GM19023 (cell line): ENCODE data around the gene STPG3.
"Not testable (repeated sequence)": the region's sequence is repeated elsewhere in the genome, so short reads cannot be mapped to it uniquely, and the experiment has no call there.

Experiments
- ATAC-seq: cut with Tn5 transposase; IDR thresholded peaks from one replicate; pipeline ENCODE4 v1.9.1; 2021; ENCODE audit warnings: mild to moderate bottlenecking, moderate library complexity; ENCODE audit not compliant: unreplicated experiment

The STPG3 gene

DNA sequence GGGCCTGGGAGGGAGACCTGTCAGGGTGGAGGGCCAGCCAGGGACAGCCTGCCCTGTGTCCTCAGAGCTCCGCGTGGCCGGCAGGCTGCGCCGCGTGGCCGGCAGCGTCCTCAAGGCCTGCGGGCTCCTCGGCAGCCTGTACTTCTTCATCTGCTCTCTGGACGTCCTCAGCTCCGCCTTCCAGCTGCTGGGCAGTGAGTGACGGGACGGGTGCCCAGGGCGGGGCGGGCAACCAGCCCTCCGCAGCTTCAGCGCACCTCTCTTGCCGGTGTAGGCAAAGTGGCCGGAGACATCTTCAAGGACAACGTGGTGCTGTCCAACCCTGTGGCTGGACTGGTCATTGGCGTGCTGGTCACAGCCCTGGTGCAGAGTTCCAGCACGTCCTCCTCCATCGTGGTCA lies 18.6 kb upstream of the STPG3 start:
- no peak for ATAC-seq

DNA sequence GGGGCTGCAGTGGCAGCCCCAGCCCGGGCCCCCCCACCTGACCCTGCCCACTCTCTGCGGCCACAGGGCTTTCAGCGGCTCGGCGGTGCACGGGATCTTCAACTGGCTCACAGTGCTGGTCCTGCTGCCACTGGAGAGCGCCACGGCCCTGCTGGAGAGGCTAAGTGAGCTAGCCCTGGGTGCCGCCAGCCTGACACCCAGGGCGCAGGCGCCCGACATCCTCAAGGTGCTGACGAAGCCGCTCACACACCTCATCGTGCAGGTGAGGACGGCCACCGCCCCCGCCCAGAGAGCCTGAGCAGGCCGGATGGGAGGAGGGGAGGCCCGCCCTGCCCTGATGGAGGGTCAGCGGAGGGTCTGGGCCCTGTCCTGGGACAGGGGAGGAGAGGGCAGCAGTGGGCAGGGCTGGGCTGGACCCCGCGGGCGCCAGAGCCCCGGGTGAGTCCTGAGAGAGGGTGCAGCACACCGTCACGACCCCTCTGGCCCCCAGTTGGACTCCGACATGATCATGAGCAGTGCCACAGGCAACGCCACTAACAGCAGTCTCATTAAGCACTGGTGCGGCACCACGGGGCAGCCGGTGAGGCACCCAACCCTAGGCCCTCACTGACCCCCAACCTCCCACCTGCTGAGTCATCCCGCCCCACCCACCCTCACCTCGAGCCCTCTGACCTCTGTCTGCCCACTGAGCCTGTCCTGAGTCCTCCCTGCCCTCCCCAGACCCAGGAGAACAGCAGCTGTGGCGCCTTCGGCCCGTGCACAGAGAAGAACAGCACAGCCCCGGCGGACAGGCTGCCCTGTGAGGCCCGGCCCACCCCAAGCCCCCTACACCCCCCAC lies 17.7 kb upstream of the STPG3 start:
- no peak for ATAC-seq

GRCh38 chr9:137234055-137234697 lies 16.9 kb upstream of the STPG3 start:
- ATAC-seq = no peak

DNA sequence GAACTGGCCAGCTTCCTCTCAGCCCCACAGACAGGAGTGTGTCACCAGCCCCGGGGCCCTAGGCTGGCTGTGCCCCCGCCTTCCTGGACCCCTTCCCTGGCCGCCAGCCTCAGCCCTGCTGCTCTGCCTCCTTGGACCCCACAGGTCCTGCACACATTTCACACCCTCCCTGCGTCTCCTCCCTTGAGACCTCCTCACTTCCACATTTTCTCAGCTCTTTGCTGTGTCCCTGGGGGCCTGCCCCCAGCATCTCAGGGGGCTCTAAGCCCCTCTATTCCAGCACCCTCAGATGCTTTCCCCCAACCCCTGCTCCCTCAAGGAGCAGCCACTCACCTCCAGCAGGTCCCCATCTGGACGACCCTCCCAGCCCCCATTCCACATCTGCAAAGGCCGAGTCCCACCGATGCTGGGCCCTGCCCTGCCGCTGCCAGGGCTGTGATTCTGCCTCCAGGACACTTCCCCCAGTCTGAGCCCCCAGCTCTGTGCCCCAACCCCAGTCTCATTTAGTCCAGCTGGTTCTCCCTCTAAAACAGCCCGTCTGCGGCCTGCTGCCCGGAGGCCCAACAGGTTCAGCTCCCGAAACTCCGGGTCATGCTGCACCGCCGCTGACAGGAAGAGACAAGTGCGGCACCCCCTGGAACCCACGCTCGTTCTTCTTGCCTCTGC lies 16.2 kb upstream of the STPG3 start:
- ATAC-seq = no peak

DNA sequence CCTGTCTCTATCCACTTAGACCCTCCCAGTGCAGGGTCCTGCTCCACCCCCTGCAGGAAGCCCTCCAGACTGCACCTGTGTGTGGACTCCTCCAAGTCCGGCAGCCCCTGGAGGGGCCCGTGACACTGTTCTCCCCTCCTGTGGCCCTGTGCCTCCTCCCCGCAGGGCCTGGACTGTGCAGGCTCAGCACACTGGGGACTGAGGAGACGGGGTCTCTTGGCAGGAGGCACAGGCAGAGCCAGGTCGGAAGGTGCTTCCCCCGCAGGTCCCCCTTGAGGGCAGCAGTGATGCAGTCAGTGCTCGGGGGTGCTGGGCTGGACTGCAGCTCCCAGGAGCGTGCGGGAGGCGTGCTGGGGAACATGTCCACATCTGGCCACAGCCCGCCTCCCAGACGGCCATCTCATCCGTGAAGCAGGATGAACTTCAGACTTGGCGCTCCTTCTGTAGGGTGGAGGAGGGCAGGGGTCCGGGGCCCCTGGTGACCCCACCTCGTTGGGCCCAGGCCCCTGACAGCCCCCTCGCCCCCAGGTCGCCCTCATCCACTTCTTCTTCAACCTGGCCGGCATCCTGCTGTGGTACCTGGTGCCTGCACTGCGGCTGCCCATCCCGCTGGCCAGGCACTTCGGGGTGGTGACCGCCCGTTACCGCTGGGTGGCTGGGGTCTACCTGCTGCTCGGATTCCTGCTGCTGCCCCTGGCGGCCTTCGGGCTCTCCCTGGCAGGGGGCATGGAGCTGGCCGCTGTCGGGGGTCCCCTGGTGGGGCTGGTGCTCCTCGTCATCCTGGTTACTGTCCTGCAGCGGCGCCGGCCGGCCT lies 15.5 kb upstream of the STPG3 start:
- no peak for ATAC-seq

- no peak for ATAC-seq
Observed at GRCh38 chr9:137236238-137236935, 14.7 kb upstream of the STPG3 start.

GRCh38 chr9:137236936-137237421 lies 14.1 kb upstream of the STPG3 start:
- no peak for ATAC-seq

- ATAC-seq = no peak
Observed at GRCh38 chr9:137237759-137238726, 13.0 kb upstream of the STPG3 start.

GRCh38 chr9:137239541-137240200 lies 11.4 kb upstream of the STPG3 start:
- not testable (repeated sequence) for ATAC-seq

DNA sequence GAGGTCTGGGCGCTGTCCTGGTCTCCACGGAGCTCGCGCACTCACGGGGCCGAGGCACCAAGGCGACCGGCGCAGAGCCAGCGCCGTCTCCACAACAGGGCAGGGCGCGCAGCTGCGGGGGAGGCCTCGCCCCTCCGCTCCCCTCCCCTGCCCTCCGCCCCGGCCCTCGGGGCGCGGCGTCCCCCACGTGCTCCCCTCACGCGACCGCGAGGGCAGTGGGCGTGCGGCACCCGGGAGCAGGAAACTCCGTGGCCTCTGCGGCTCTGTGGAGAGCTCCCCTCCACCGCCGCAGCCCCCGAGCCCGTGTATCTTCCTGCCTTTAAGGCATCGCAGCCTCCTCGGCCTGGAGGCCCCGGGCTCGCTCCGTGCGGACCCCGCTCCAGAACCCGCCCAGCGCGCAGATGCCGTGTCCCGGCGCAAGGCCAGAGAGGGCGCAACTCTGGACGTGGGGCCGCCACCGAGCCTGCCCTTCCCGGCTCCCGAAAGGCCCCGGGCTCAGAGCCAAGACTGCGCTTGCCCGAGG lies 10.7 kb upstream of the STPG3 start:
- peak; percentile 23 for ATAC-seq

GRCh38 chr9:137240841-137241489 lies 10.1 kb upstream of the STPG3 start, which contains the start of gene TUBB4B:
TUBB4B (plus strand) TSS chr9:137241287; CDS start chr9:137241361, 74 bp downstream.
- ATAC-seq = peak; percentile 65

GRCh38 chr9:137241490-137242268 lies 9.4 kb upstream of the STPG3 start:
- peak; percentile 8 for ATAC-seq

- ATAC-seq = no peak
Observed at GRCh38 chr9:137242269-137243203, 8.6 kb upstream of the STPG3 start.

- not testable (repeated sequence) for ATAC-seq
Observed at GRCh38 chr9:137243266-137243625, 7.8 kb upstream of the STPG3 start.

GRCh38 chr9:137243626-137244485 lies 7.2 kb upstream of the STPG3 start:
- no peak for ATAC-seq
